GM18526 (cell line): ENCODE results near the gene WDR18.

ENCODE experiments used
- POLR2A ChIP-seq: IDR thresholded peaks from 3 replicates; pipeline ENCODE4 v1.6.1; 2011; ENCODE audit not compliant: insufficient read length; ENCODE audit errors: extremely low read depth

WDR18 gene

DNA sequence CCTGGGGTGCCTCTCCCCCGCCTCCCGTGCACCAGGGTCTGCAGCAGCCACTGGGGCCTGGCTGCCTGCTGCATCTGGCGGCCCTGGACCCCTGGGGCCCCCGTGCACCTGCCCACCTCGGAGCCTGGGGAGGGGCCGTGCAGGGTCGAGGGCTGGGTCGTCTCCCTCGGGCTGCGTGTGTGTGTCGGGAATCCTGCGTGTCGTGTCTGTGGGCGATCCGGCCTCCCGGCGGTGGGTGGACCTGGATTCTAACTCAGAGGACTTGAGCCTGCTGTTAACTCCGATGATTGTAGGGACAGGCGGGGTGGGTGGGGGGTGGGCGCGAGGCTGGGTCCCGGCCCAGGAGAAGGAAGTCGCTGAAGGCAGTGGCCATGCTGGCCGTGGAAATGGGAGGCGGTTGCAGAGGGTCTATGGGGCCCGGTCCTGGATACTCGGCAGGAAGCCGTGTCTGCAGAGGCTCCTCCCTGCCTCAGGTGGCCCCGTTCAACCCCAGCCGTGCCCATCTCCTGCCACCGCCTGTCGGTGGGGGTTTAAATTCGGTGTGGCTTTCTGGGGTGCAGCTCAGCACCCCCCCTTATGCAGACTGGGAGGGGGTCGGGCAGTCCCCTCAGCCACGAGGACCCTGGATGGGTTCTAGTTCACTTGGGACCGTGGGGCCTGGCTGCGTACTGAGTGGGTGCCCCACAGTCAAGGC, 9.4 kb upstream of the WDR18 start:
- no peak for TF ChIP-seq POLR2A

DNA sequence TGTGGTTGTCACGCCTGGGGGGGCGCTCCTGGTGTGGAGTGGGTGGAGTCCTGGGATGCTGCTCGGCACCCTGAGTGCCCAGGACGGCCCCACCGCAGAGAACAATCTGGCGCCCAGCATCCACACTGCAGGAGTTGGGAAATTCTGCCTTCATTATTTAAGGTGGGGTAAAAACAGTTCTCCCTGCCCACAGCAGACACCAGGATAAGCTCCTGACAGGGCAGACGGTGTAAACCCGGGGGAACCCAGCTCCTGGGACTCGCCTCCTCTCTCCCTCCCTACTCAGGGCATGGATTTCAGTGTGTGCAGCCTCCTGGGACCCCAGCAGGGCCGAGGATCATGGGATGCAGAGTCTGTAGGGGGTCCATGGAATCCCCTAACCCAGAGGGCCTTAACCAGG, 7.7 kb upstream of the WDR18 start:
- TF ChIP-seq POLR2A, result no peak

DNA sequence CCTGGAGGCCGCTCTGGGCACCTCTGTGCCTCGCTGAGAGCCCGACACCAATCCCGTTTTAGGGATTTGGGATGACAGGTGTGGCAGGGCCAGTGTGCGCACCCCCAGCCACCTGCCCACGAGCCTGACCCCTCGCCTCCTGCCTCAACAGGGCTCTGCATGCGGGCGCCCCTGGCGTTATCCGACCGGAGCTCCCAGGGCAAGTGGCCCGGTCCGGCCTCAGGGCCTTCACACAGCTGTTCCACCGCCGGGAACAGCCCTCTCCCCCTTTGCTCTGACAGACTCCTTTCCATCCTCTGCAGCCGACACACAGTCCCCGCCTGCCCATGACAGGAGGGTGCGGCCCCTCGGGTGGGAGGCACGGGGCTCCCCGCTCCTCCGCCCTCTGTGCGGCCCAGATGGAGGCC, 7.1 kb upstream of the WDR18 start:
- TF ChIP-seq POLR2A, result no peak

DNA sequence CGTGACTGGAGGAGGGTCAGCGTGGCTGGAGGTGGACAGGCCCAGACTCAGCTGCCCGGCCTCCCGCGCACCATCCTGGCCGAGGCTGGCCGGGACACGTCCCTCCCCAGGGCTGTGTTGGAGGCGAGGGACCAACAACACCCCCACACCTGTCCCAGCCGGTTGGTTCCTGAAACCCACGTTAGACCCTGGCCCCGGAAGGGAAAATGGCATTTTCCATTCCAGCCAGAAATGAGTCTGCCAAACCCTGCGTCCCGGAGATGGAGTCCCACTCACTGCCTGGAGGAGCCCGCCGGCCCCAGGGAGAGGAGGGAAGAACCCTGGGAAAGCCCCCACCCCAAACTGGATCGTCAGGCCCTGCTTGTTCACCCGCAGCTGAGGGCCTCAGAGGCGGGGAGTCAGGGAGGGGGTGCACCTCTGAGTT, 4.8 kb upstream of the WDR18 start:
- no peak for TF ChIP-seq POLR2A

DNA sequence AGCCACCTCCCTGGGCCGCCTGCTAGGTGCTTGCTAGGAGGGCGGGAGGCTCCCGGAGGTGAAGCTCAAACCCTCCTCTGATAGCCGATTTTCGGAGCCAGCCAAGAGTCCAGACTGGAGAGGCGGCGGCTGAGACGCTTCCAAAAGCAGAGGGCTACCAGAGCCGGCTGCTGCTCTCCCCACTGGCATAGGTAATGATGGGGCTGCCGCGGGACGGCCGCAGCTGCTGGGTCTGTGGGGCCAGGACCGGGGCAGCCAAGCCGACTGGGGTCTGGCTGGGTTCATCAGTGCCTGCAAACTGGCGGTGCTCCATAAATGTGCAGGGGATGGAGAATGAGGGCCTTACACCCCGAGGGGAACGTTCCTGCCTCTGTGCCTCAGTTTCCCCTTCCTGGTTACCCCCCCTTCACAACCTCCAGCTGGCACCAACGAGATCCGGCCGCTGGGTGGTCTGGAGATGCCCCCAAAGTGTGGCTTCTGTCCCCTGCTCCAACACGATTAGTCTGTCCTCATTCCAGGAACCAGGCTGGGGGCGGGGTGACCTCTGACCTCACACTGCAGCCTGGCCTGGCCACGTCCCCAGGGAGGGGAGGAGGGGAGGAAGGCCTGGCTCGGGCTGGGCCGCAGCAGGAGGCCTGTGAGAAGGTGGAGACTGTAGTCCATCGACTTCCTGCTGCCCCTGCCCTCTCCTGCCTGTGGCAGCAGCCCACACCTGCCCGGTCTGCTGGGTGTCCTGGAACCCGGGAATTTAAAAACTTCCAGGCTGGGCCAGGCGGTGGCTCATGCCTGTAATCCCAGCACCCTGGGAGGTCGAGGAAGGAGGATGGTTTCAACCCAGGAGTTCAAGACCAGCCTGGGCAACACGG, 3.8 kb upstream of the WDR18 start:
- TF ChIP-seq POLR2A, result no peak

DNA sequence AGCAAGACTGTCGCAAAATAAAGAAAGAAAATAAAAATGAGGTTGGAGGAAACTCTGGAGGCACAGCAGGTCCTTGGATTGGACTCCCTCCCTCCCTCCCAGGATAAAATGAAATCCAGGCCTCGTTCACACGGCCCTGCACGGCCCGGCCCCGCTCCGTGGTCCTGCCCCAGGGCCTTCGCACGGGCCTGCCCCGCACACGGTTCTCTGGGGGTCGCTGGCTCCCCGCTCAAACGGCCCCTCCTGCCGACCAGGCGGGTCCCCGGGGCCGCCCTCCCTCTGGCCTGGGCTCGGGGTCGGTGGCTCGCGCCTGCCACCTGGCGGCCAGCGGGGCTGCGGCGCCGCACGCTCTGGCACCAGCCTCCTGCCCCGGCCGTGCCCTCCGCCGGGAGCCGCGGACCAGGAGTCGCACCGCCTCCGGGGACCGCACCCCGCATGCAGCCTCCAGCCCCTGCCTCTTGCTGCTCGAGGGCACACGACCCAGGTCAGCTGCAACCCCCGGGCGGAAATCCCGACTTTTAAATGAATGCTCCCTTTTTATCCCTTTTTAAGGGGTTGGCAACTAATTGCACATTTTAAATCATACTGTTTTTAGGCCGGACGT, 1.5 kb upstream of the WDR18 start:
- no peak for TF ChIP-seq POLR2A

DNA sequence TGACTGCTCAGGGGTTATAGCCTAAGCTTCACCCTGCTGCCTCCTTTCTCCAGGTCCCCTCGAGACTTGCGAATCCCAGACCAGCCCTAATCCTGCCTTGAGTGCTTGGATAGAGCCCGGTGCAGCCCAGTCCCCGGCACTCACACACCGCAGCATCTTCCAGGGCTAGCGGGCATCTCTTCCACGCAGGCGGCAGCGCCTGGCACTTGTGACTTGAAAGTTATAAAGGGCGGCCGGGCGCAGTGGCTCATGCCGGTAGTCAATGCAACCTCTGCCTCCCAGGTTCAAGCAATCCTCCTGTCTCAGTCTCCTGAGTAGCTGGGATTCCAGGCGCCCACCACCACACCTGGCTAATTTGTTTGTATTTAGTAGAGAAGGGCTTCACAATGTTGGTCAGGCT, 1.9 kb downstream of the WDR18 start:
- no peak for TF ChIP-seq POLR2A

DNA sequence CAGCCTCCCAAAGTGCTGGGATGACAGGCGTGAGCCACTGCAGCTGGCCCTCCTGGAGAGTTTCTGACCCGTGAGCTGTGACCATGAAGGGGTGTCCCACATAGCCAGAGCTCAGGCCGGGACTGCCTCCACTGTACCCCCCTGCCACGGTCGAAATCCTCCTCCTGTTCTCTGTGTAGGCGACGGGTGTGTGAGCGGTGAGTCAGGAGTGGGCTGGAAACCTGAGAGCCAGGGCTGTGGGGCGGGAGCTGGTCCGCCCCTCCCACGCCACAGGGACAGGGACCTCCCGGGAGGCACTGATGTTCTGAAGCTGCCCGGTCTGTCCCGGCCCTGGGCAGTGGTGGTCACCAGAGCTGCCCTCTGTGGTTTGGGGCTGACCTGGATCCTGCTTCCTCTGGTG, 3.9 kb downstream of the WDR18 start:
- no peak for TF ChIP-seq POLR2A

DNA sequence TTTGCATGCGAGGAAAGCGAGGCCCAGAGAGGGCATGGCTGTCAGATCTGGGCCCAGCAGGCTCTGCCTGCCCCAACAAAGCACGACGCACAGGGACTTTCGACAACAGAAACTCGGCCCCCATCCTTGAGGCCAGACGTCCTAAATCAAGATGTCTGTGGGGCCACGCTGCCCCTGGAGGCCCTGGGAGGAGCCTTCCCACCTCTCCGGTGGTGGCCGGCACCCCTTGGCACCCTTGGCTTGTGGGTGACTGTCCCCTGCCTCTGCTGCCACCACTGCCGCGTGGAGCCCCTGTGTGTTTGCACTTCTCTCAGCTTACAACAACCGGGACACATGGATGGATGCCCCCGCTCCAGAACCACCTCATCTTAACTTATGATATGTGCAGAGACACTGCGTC, 4.4 kb downstream of the WDR18 start:
- TF ChIP-seq POLR2A, result no peak

DNA sequence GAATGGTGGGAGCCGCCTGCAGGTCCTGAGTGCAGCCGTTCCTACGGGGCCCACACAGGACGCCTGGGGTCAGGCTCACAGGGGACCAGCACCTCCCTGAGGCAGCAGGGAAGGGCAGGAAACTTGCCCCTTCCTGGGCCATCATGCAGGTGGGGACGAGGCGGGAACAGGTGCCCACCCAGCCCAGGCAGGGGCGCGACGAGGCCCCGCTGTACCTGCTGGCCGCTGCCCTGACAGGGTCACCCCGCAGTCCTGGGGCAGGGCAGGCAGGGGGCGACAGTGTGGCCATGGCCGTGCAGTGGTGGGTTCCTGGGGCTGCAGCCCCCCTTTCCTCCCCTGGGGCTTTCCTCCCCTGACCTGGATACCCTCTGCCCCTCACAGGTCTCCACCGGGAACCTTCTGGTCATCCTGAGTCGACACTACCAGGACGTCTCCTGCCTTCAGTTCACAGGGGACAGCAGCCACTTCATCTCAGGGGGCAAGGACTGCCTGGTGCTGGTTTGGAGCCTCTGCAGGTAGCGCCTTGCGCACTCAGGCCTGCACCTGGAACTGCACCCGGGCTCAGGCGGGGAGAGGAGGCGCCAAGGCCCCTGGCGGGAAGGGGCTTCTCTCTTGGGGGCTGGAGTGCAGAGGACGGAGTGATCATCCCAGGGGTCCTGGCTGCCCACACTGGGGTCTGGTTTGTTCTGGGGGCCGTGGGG, 5.4 kb downstream of the WDR18 start:
- TF ChIP-seq POLR2A, result no peak

DNA sequence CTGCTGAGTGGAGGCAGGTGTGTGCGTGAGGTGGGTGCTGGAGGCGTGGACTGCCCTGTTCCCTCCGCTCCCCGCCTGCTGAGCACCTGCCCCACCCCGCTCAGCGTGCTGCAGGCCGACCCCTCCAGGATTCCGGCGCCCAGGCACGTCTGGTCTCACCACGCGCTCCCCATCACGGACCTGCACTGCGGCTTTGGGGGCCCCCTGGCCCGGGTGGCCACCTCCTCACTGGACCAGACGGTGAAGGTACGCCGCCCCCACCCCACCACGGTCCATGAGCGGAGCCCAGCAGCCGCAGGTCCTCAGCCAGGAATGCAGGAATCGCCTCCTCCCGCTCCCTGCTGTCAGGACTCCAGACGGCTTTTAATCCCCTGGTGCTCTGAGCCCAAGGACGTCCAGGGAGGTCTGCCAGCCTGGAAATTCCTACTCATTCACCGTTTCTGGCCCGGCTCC, 6.0 kb downstream of the WDR18 start:
- TF ChIP-seq POLR2A, result no peak

DNA sequence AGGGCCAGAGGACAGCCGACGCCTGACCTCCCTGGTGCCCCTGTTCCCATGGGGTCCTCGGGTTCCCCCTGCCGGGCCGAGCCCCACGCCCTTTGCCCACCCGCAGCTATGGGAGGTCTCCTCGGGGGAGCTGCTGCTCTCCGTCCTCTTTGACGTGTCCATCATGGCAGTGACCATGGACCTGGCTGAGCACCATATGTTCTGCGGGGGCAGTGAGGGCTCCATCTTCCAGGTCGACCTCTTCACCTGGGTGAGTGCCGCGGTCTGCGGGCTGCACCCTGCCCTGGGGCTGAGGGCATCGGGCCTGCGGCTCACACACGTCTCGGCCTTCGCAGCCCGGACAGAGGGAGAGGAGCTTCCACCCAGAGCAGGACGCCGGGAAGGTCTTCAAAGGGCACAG, 6.6 kb downstream of the WDR18 start:
- TF ChIP-seq POLR2A, result no peak

DNA sequence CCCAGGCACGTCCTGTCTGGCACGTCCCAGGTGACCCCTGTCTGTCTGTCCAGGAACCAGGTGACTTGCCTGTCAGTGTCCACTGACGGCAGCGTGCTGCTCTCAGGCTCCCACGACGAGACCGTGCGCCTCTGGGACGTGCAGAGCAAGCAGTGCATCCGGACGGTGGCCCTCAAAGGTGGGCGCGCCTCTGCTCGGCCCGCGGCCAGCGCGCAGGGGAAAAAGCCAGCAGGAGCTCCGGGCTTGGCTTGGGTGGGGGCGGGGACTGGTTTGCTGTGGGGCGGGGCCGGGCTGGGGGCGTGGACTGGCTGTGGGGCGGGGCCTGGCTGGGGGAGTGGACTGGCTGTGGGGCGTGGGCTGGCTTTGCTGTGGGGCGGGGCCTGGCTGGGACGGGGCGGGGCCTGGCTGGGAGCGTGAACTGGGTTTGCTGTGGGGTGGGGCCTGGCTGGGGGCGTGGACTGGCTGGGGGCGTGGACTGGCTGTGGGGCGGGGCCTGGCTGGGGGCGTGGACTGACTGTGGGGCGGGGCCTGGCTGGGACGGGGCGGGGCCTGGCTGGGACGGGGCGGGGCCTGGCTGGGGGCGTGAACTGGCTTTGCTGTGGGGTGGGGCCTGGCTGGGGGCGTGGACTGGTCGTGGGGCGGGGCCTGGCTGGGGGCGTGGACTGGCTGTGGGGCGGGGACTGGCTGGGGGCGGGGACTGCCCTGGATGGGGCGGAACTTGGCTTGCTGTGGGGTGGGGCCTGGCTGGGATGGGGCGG, 7.2 kb downstream of the WDR18 start:
- no peak for TF ChIP-seq POLR2A

DNA sequence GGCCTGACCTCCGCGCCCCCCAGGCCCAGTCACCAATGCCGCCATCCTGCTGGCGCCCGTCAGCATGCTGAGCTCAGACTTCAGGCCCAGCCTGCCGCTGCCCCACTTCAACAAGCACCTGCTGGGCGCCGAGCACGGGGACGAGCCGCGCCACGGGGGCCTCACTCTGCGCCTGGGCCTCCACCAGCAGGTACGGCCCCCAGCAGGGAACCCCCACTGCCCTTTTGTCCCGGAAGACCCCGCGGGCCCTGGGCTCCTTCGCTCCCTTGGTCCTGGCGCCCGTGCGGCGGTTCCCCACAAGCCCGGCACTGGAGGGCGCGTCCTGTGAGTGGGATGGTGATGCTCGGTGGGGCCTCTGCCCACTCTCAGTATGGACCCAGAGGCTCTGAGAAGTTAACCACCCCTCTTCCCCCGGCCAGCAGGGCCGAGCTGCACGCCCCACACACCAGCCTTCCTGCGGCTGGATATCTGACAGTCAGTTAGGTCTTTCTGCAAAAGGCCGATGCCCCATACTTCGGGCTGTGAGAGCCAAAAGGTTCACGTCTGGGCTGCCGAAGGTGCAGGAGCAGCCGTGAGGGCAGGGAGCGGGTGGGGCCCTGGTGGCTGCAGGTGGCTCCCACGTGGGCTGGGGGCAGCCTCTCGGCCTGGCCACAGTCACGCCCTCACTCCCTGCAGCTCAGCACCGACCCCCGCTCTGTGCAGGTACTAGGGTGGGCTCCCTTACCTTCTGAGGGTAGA, 8.0 kb downstream of the WDR18 start:
- no peak for TF ChIP-seq POLR2A
